NCI-H2227 (cell line): ENCODE data around the gene SCYGR6.
A peak's percentile ranks its signal among the peaks of the same experiment; 100 is the strongest.
"Not testable (repeated sequence)": the region's sequence is repeated elsewhere in the genome, so short reads cannot be mapped to it uniquely, and the experiment has no call there.

ENCODE experiments used
- DNase-seq: peaks from one replicate; lab custom pipeline; 2025; ENCODE audit not compliant: unreplicated experiment; lab: John Stamatoyannopoulos, UW

The SCYGR6 gene, protein sequence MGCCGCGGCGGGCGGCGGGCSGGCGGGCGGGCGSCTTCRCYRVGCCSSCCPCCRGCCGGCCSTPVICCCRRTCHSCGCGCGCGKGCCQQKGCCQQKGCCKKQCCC

GRCh38 chr2:227724394-227725039 is at the start of gene SCYGR6:
Gene SCYGR6, minus strand, starts transcription at chr2:227724757. Its CDS starts 0 bp downstream, at chr2:227724757.
- DNase-seq, result no peak

DNA sequence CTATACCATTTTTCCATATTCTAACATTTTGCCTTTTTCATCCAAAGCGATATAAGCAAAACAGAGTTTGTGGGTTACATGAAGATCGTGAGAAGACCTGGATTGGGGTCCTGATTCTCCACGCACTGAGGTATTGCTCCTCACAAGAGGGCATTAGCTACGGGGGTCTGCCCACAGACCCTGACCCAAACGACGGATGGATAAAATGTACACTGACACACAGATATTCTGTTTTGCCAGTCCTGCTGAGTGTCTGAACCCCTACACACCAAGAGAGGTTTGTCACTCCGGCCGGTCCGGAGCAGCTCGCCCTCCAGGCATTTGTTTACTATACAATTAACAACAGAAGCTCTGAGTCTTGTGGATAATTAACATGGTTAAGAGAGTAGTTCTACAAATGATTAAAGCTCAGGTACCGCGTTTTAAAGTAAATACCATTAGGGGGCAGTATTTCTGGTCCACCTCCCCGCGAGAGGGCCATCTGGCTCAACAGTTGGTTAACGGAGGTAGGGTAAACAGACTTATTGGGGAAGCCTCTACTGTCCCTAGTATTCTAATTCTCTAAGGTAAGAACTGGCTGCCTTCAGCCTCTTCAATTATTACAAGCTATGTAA is 49.6 kb upstream of the SCYGR6 start:
- no peak for DNase-seq

DNA sequence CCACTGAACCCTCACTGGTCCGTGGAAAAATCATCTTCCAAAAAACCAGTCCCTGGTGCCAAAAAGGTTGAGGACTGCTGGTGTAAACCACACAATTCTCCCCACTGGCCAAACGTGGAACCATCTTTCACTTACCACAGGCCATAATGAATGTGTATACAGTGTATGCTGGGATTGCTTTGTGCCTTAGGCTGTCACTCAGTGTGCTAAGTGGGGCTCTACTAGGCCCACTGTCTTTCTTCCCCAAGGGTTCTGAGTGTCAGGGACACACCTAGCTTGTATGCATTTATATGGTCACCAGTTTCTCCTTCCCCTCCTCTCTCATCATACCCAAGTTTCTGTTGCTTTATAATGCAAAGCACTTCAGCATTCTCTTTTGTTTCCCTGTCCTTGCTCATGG is 48.4 kb upstream of the SCYGR6 start:
- no peak for DNase-seq

- DNase-seq, result no peak
Measured at GRCh38 chr2:227772197-227772661, 47.7 kb upstream of the SCYGR6 start.

DNA sequence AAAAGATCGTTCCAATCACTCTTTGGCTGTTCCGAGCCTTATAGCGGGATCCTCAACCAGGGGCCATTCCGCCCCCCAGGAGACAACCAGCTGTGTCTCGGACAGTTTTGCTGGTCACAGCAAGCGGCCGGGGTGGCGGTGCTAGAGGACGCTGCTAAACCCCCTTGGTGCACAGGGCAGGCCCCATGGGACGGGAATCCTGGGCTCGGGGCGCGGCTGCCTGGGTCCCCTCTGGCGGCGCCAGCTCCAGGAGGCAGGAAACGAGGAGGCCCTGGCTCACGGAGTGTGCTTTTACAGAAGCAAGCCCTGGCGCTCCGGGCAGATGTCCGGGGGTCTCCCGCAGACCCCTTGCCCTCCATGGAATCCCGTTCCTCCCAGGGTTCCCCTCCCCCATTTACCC is 43.3 kb upstream of the SCYGR6 start:
- no peak for DNase-seq

GRCh38 chr2:227766373-227766883 is 41.9 kb upstream of the SCYGR6 start:
- DNase-seq, result peak; percentile 72

DNA sequence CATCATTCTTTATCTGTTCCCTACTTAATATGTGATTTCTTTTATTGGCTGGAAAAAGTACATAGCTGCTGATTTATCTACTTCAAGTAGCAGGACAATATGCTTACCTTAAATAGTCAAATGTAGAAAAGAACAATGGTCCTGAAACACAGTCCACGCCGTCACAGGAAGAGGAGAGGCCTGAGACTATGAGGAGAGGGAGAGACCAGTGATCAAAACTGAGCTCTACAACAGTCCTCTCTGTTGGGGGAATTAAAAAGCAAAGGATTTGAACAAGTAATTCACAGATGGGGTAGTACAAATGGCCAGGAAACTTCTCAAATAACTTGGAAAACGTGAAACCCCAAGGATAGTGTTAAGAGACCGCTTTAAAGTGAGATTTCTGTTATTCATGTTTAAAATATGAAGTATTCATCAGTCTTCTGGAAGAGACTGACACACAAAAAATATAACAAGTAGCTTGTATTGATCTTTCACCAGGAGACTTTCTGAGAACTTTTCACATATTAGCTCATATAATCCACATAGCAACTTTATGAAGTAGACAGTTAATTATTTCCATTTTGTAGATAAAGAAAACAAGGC is 41.3 kb upstream of the SCYGR6 start:
- no peak for DNase-seq

DNA sequence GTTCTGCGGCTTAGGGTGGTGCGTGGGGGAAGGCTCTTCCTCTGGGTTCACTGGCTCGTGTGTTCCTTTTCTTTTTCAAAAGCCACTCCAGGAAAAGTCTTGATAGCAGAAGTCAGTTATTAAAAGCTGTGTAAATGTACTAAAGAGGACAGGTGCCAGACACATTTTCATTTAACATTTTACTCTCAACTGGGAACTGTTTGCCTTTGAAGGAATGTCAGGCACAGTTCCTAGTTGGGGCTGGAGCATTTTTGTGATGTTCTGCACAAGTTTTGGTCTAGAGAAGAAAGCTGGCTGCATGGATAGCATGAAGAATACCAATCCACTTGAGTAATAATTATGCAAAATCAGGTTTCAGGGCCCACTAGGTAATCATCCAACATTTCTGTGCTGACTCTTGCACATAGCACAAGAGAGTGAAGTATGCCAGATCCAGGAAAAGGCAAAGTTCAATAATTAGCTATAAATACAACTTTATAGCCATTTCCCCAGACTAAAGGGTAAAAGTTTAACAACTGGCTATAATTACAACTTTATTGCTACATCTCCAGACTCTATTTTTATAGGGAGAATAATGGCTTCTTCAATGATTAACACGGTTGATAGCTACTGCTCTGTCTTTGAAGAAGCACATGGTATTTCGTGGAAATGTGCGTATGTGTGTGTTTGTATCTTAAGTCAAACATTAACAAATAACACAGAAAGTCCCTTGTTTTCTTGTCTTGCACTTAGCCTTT is 37.4 kb upstream of the SCYGR6 start:
- no peak for DNase-seq

- DNase-seq, result no peak
Measured at GRCh38 chr2:227759411-227760118, 35.0 kb upstream of the SCYGR6 start.

DNA sequence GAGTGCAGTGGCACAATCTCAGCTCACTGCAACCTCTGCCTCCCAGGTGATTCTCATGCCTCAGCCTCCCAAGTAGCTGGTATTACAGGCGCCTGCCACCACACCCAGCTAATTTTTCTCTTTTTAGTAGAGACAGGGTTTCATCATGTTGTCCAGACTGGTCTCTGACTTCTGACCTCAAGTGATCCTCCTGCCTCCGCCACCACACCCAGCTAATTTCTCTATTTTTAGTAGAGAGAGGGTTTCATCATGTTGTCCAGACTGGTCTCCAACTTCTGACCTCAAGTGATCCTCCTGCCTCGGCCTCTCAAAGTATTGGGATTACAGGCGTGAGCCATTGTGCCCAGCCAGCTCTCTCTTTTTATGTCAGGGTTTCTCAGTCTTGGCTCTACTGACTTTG is 31.7 kb upstream of the SCYGR6 start:
- not testable (repeated sequence) for DNase-seq

- no peak for DNase-seq
Measured at GRCh38 chr2:227748079-227748478, 23.5 kb upstream of the SCYGR6 start.

DNA sequence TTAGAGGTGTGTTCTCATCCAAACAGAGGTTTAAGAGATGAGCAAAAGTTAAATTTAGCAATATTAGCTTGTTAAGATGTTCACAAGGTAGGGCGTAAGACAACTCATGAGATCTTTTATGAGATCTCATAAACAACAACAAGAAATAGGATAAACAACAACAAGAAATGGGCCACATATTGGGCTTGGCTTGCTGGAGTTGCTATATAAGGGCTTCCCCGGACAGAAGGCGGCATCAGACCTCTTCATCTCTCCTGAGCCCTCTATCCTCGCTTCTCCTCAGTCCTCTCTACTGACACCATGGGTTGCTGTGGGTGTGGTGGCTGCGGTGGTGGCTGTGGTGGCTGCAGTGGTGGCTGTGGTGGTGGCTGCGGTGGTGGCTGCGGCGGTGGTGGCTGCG is 21.0 kb upstream of the SCYGR6 start, which contains the start of gene SCYGR8:
Gene SCYGR8 (plus strand): TSS at position 301 of the 400 bp plus-strand sequence. CDS start 0 bp downstream, at position 301.
- DNase-seq, result no peak

GRCh38 chr2:227740705-227741104 is 16.1 kb upstream of the SCYGR6 start:
- DNase-seq, result not testable (repeated sequence)

GRCh38 chr2:227739351-227739750 is 14.8 kb upstream of the SCYGR6 start:
- DNase-seq, result no peak

DNA sequence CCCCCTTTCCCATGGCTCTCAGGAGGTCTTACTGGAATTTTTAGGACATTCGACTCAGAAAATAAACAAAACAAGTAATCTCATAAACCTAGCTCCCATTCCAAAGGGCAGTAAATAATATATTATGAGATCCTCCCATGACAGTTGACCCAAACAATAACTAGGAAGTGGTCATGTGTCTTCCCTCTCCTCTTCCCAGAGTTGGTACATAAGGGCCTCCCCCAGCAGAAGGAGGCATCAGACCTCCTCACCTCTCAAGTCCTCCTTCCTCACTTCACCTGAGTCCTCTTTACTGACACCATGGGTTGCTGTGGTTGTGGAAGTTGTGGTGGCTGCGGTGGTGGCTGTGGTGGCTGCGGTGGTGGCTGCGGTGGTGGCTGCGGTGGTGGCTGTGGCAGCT is 3.5 kb upstream of the SCYGR6 start, which contains the start of gene SCYGR7:
Gene SCYGR7 (plus strand): TSS at position 301 of the 400 bp plus-strand sequence. CDS start 0 bp downstream, at position 301.
- DNase-seq, result no peak

- DNase-seq, result not testable (repeated sequence)
Measured at GRCh38 chr2:227722821-227723220, 1.7 kb downstream of the SCYGR6 start.

GRCh38 chr2:227720680-227721079 is 3.9 kb downstream of the SCYGR6 start:
- DNase-seq, result no peak

DNA sequence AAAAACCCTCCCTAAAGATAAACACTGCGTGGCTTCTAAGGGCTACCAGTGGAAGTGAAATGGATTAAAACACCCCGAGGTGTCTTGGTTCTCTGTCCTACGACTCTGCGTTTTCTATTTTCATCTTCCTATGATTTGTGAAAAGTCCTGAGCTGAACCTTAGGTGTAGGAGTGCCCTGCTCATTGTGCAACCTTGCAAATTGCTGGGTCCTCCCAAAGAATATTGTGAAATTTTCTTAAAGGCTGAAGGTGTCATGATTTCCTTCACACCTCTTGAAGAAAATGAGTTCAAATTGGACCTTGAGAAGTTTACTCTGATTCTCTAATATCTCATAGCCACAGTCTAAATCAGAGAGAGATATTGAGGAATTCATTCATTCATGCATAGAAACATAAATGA is 4.9 kb downstream of the SCYGR6 start:
- DNase-seq, result no peak

DNA sequence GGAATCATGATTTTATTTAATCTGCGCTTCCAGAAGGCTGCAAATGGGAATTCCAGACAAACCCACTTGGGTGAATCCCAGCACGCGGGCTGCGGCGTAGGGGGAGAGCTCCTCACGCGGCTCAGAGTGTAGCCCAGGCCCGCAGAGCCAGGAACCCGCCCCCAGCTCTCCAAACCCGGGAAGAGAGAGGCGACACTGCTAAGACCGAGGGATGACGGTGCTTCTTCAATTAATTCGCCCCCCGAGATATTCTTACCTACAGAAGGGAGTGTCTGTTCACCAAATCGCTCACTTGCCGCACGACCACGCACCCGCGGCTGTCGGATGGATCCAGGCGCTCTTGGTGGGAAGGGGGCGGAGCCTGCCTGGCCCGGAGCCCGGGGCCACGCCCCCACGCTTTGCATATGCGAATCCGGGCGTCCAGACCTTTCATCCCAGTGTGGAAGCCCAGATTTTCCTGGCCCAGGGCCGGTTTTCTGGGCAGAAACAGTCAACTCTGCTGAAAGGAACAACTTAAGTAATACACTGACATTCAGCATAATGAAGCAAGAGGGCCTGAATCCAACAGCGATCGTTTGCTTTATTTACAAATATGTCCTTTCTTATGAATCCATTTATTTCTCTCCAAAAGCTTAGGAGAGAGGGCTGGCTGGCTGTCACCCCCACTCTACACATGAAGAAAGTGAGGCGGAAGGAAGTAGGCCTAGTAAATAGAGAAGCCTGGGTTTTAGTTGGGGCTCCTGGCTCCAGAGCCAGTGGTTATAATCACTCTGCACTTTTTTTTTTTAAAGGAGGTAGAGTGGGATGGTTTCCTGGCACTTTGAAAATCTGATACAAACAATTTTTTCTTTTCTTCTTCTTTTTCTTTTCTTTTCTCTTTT is 6.6 kb downstream of the SCYGR6 start, which contains the start of gene SLC19A3:
Gene SLC19A3 (minus strand): TSS at position 342 of the 881 bp plus-strand sequence. CDS start 15,710 bp downstream, outside the sequence.
- DNase-seq, result peak; percentile 37
